HPDE6-E6E7 (cell line): ENCODE results near the gene CCR8.
"Not testable (repeated sequence)": the region's sequence is repeated elsewhere in the genome, so short reads cannot be mapped to it uniquely, and the experiment has no call there.

Experiments used
- DNase-seq: peaks from one replicate; pipeline ENCODE4 v3.0.0; 2011; ENCODE audit warnings: missing footprints; ENCODE audit errors: extremely low spot score

The CCR8 gene

GRCh38 chr3:39313289-39313688 lies 16.2 kb upstream of the CCR8 start:
- no peak for DNase-seq

- DNase-seq, result no peak
Measured at GRCh38 chr3:39315420-39315819, 14.1 kb upstream of the CCR8 start.

- no peak for DNase-seq
Measured at GRCh38 chr3:39317571-39318169, 11.8 kb upstream of the CCR8 start.

DNA sequence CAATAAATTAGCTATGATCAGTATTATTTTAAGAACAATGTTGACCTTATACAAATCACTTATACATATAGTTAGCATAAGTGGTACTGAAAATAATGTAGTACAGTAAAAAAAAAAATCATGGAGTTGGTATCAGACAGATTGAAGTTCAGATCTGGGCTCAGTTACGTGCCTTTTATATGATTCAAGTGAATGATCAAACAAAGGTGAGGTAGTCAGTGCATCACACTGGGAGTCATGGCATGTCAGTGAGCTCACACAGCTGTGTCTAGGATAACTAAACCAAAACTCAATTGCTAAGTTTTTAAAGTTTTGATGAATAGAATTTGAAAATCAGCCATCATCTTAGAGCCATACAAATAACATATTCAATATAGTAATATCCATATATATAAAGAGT lies 11.2 kb upstream of the CCR8 start:
- no peak for DNase-seq

GRCh38 chr3:39319249-39319648 lies 10.3 kb upstream of the CCR8 start:
- DNase-seq, result no peak

DNA sequence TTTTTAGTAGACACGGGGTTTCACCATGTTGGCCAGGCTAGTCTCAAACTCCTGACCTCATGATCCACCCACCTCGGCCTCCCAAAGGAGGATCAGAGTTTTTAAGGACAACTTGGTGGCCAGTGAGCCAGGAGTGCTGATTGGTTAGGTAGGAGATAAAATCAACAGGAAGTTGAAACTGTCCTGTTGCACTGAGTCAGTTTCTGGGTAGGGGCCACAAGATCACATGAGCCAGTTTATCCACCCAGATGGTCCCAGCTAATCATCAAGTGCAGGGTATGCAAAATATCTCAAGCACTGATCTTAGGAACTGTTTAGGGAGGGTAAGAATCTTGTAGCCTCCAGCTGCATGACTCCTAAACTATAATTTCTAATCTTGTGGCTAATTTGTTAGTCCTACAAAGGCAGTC lies 7.9 kb upstream of the CCR8 start:
- not testable (repeated sequence) for DNase-seq

DNA sequence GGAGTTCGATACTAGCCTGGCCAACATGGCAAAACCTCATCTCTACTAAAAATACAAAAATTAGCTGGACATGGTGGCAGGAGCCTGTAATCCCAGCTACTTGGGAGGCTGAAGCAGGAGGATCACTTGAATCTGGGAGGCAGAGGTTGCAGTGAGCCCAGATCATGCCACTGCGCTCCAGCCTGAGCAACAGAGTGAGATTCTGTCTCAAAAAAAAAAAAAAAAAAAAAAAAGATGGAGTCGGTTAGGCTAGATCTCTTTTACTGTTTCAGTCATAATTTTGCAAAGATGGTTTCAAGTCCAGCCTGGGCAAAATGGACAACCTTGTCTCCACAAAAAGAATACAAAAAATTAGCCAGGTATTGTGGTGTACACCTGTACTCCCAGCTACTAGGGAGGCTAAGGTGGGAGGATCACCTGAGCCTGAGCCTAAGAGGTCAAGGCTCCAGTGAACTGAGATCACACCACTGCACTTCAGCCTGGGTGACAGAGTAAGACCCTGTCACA lies 7.2 kb upstream of the CCR8 start:
- not testable (repeated sequence) for DNase-seq

GRCh38 chr3:39322936-39323335 lies 6.6 kb upstream of the CCR8 start:
- DNase-seq, result no peak

GRCh38 chr3:39323494-39323893 lies 6.0 kb upstream of the CCR8 start:
- DNase-seq, result no peak

GRCh38 chr3:39325236-39325635 lies 4.3 kb upstream of the CCR8 start:
- DNase-seq, result no peak

- no peak for DNase-seq
Measured at GRCh38 chr3:39327053-39327745, 2.3 kb upstream of the CCR8 start.

DNA sequence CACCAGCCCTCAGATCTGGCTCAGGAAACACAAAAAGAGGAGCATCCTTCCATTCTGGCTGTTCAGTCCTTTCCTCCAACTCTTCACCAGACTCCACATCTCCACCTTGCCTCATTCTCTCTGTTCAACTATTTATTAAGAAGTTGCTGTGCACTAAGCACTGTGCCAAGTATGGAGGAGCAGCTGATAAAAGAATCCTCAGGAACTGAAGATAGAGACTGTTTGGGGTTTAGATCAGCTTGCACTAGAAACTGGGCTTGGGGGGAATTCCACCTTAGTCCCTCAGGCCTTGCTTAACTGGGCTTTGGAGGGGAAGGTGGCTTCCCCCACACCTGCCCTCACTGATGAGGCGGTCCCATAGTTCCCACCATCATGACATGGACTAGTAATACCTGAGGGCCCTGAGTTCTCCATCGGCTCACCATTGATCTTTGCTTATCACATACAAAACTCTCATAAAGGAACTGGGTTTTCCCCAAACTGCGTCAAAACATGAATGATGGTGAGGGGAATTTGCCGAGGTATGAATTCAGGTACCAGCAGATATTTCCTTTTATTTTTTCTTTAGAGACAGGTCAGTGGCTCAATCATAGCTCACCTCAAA lies 1.7 kb upstream of the CCR8 start:
- DNase-seq, result no peak

DNA sequence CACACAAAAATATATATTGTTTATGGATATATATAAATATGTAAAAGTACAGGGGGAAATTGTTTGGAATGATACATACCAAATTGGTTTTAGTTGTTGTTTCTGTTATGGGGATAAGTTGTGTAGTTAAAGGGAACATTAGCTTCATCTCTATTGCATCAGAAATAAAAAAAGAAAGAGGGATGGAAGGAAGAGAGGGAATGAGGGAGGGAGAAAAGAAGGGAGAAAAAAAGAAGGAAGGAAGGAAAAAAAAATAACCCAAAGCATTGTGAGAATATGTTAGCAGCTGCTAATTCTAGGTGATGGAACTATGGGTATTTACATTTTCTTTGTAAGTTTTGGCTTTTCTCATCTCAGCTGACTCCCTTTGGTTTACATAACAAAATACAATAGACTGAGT lies 1.3 kb downstream of the CCR8 start:
- no peak for DNase-seq

DNA sequence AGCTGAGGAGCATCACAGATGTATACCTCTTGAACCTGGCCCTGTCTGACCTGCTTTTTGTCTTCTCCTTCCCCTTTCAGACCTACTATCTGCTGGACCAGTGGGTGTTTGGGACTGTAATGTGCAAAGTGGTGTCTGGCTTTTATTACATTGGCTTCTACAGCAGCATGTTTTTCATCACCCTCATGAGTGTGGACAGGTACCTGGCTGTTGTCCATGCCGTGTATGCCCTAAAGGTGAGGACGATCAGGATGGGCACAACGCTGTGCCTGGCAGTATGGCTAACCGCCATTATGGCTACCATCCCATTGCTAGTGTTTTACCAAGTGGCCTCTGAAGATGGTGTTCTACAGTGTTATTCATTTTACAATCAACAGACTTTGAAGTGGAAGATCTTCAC lies 3.0 kb downstream of the CCR8 start:
- DNase-seq, result no peak

GRCh38 chr3:39333607-39334006 lies 4.1 kb downstream of the CCR8 start:
- DNase-seq, result no peak

GRCh38 chr3:39334205-39334604 lies 4.7 kb downstream of the CCR8 start:
- DNase-seq, result no peak

DNA sequence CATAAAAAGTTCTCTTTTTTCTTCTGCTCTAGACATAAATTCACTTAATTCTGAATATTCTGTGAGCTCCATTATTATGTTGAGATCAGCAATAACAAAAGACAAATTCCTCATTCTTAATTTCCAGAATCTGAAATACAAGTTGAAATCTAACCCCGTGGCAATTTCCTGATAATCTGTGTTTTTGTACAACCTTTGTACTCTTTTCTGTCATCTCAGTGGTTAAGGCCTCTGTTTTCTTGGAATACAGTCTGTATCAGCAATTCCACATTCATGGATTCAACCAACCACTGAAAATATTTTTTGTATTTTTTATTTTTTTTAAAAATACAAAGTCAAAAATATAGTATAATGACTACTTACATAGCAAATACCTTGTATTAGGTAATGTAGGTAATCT lies 8.7 kb downstream of the CCR8 start:
- DNase-seq, result no peak

- DNase-seq, result no peak
Measured at GRCh38 chr3:39339086-39339485, 9.6 kb downstream of the CCR8 start.

GRCh38 chr3:39343076-39343717 lies 13.7 kb downstream of the CCR8 start:
- no peak for DNase-seq

DNA sequence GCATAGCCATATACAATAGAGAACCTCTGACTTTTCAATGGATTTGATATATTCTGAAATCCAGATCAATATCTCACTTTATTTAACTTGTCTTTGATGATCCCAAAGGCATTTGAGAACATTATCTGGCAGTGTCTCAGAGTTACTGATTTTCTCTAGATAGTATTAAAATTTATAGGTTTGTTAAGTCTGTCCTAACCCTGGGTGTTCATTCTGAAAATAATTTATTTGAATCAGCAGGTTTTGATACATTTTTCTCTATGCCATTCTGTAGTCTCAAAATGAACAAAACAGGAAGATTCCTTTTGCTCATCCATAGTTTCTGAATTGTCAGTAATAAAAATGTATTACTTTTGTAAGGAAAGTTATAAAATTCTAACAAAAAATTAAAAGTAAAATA lies 14.3 kb downstream of the CCR8 start:
- no peak for DNase-seq

GRCh38 chr3:39344746-39345344 lies 15.3 kb downstream of the CCR8 start:
- no peak for DNase-seq
